ENCODE data around the gene DUSP8. TPM values are rescaled to one million over a fixed set of nuclear protein-coding genes. Genes with fewer than 3 reads are reported as not detected.

Gene DUSP8
- total and polyA plus RNA-seq, 9 donors = 0.38 to 14.9 (median 1.3) TPM

DNA sequence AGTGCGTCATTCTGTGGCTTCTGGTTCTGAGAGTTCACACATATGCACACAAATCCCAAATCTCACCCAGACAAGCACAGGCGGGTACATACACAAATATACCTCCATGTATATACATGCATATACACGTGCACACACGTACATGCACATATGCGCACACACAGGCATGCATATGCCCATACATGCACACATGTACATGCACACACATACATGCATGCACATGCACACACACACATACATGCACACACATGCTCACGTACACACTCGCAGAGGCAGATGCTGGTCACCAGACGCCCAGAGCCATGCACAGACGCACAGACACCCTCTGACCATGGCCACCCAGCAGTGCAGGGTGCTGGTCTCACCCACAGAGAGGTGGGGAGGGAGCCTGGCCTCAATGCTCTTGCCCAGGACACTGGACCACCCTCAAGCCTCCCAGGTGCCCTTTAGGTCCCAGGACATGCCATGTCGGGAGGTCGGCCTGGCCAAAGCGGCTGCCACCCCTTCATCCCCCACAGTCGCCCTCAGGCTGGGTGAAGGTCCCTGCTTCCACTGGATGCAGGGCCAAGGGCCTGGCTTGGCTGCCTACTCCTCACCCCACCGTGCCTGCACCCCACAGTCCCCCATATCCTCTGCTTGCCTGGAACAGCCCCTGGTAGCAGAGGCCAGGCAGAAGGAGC, 9.5 kb downstream of the DUSP8 start:
- Histone ChIP-seq H3K27ac (no peak overlapping the region), H3K27me3 (no peaks in the 10 kb centered on the region), H3K9me3 (no peaks in the 10 kb centered on the region), H3K4me1 (ENCODE audit: insufficient read depth) (peaks cover 6% of the 10 kb centered on the region), H3K36me3 (no peaks in the 10 kb centered on the region), H3K4me3 (no peak overlapping the region)
- no peak for DNase-seq
- 91 to 95% (median 91%) methylated on average over 12 to 14 of the region's 14 CpGs for WGBS, 3 donors
- intact Hi-C loops (cut with DNase I) = no loop called here
- TF ChIP-seq EP300 (IDR thresholded peaks at IDR 0.05) (no peak), CTCF (IDR thresholded peaks at IDR 0.05) (no peak), POLR2A (IDR thresholded peaks at IDR 0.05) (no peak)

DNA sequence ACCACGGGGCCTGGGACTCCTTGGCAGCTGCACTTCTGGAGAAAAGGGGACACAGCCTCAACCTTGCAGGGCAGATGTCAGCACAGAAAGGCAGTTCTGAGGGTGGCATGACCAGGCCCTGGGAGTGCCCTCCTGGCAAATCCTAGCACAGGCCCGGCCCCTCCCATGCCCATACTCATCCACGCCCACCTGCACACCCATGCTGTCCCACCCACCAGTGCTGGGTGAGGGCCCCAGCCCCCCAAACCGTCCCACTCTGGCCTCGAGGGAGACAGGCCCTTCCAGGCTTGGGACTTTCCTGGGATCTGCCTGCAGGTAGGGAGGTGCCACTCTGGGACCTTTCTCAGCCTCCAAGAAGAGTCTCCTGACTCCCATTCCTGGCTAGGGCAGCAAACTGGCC, 10.1 kb downstream of the DUSP8 start:
- intact Hi-C loops (cut with DNase I) = no loop called here
- Histone ChIP-seq H3K36me3 (no peaks in the 10 kb centered on the region), H3K4me3 (no peak overlapping the region), H3K4me1 (ENCODE audit: insufficient read depth) (peaks cover 6% of the 10 kb centered on the region), H3K27ac (no peak overlapping the region), H3K27me3 (no peaks in the 10 kb centered on the region), H3K9me3 (no peaks in the 10 kb centered on the region)
- WGBS, 3 donors = 71 to 88% (median 75%) methylated on average over 5 of the region's 5 CpGs
- TF ChIP-seq POLR2A (IDR thresholded peaks at IDR 0.05) = no peak
- TF ChIP-seq CTCF (IDR thresholded peaks at IDR 0.05) = no peak
- no peak for TF ChIP-seq EP300 (IDR thresholded peaks at IDR 0.05)
- no peak for DNase-seq

GRCh38 chr11:1561266-1561665, 10.8 kb downstream of the DUSP8 start:
- no peak for TF ChIP-seq POLR2A (IDR thresholded peaks at IDR 0.05)
- no peak for TF ChIP-seq CTCF (IDR thresholded peaks at IDR 0.05)
- TF ChIP-seq EP300 (IDR thresholded peaks at IDR 0.05) = no peak
- DNase-seq = no peak
- H3K27me3 ChIP-seq = no peaks in the 10 kb centered on the region
- H3K36me3 ChIP-seq = no peaks in the 10 kb centered on the region
- H3K27ac ChIP-seq = no peak overlapping the region
- no peaks in the 10 kb centered on the region for H3K9me3 ChIP-seq
- intact Hi-C loops (cut with DNase I) = no loop called here
- no peak overlapping the region for H3K4me3 ChIP-seq
- peaks cover 6% of the 10 kb centered on the region for H3K4me1 ChIP-seq (ENCODE audit: insufficient read depth)
- 77 to 83% (median 83%) methylated on average over 16 to 17 of the region's 17 CpGs for WGBS, 3 donors

GRCh38 chr11:1560649-1561251, 11.3 kb downstream of the DUSP8 start:
- TF ChIP-seq CTCF (IDR thresholded peaks at IDR 0.05) = no peak
- no peak for TF ChIP-seq EP300 (IDR thresholded peaks at IDR 0.05)
- no peak for TF ChIP-seq POLR2A (IDR thresholded peaks at IDR 0.05)
- 78 to 79% (median 78%) methylated on average over 8 of the region's 8 CpGs for WGBS, 3 donors
- Histone ChIP-seq H3K4me3 (no peak overlapping the region), H3K27me3 (no peaks in the 10 kb centered on the region), H3K4me1 (ENCODE audit: insufficient read depth) (peaks cover 6% of the 10 kb centered on the region), H3K27ac (no peak overlapping the region), H3K9me3 (no peaks in the 10 kb centered on the region), H3K36me3 (no peaks in the 10 kb centered on the region)
- intact Hi-C loops (cut with DNase I) = no loop called here
- DNase-seq = no peak

Data from ovary (tissue), 9 donors.